ENCODE data around the gene TAF7L. TPM values are rescaled to one million over a fixed set of nuclear protein-coding genes. Genes with fewer than 3 reads are reported as not detected.

The TAF7L gene
- polyA plus RNA-seq, 1 donor from 2014 or later = not detected

DNA sequence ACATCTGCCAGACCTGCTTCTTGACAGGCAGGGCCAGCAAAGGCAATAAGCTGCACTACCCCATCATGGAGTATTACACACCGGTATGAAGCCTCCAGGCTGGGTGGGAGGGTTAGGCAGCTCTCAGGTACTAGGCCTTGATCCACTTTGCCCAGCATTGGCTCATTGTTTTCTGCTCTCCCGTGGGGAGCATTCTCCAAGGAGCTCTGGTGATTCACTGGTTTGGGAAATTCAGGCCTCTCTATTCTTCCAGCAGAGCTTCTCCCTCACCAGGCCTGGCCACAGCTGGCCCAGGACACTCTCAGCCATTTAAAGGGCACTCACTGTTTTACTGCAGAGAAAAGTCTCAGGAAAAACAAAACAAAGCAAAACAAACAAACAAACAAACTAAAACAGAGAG is 38.5 kb downstream of the TAF7L start:
- H3K27ac Mint-ChIP-seq = no peak overlapping the region
- no peak overlapping the region for H3K4me3 Mint-ChIP-seq
- H3K36me3 Mint-ChIP-seq = no peaks in the 10 kb centered on the region
- peaks cover 3% of the 10 kb centered on the region for H3K27me3 Mint-ChIP-seq
- no peaks in the 10 kb centered on the region for H3K9me3 Mint-ChIP-seq
- H3K4me1 Mint-ChIP-seq = no peaks in the 10 kb centered on the region

- H3K27ac Mint-ChIP-seq = no peak overlapping the region
- H3K4me1 Mint-ChIP-seq = peaks cover 0 to 2% (median 0%) of the 10 kb centered on the region in 3 donors
- no peaks in the 10 kb centered on the region for H3K36me3 Mint-ChIP-seq
- no peaks in the 10 kb centered on the region for H3K27me3 Mint-ChIP-seq
- peaks cover 0 to 2% (median 0%) of the 10 kb centered on the region in 3 donors for H3K9me3 Mint-ChIP-seq
- H3K4me3 Mint-ChIP-seq = no peak overlapping the region
Measured at GRCh38 chrX:101241531-101241930, 49.6 kb downstream of the TAF7L start.

- Mint-ChIP-seq H3K4me3 (no peak overlapping the region), H3K9me3 (no peaks in the 10 kb centered on the region), H3K4me1 (peaks cover 0 to 2% (median 0%) of the 10 kb centered on the region in 3 donors), H3K27ac (no peak overlapping the region), H3K36me3 (no peaks in the 10 kb centered on the region), H3K27me3 (no peaks in the 10 kb centered on the region)
Measured at GRCh38 chrX:101237041-101237440, 54.1 kb downstream of the TAF7L start.

GRCh38 chrX:101232316-101232715 is 58.8 kb downstream of the TAF7L start:
- H3K36me3 Mint-ChIP-seq = no peaks in the 10 kb centered on the region
- no peaks in the 10 kb centered on the region for H3K4me1 Mint-ChIP-seq
- no peaks in the 10 kb centered on the region for H3K9me3 Mint-ChIP-seq
- H3K27me3 Mint-ChIP-seq = no peaks in the 10 kb centered on the region
- no peak overlapping the region for H3K27ac Mint-ChIP-seq
- H3K4me3 Mint-ChIP-seq = no peak overlapping the region

GRCh38 chrX:101231080-101231479 is 60.1 kb downstream of the TAF7L start:
- no peaks in the 10 kb centered on the region for H3K9me3 Mint-ChIP-seq
- H3K4me3 Mint-ChIP-seq = no peak overlapping the region
- no peak overlapping the region for H3K27ac Mint-ChIP-seq
- no peaks in the 10 kb centered on the region for H3K36me3 Mint-ChIP-seq
- no peaks in the 10 kb centered on the region for H3K4me1 Mint-ChIP-seq
- H3K27me3 Mint-ChIP-seq = no peaks in the 10 kb centered on the region

DNA sequence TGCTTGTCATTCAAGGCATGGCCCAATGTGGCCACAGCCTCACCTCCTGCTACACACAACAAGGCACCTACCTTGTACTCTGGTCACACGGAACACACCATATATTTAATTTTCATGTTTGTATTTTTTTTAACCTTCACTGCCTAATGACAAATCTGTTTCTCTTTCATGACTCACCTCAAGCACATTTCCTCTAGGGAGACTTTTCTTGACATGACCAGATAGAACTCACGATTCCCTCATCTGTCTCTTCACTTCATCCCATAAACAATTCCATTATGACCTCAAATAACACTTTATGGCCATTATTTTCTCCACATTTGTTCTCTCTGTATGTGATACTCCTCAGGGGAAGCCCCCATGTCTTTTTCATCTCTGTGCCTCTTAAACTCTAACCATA is 60.5 kb downstream of the TAF7L start:
- Mint-ChIP-seq H3K36me3 (no peaks in the 10 kb centered on the region), H3K9me3 (no peaks in the 10 kb centered on the region), H3K27ac (no peak overlapping the region), H3K4me1 (no peaks in the 10 kb centered on the region), H3K27me3 (no peaks in the 10 kb centered on the region), H3K4me3 (no peak overlapping the region)

- Mint-ChIP-seq H3K4me3 (no peak overlapping the region), H3K9me3 (no peaks in the 10 kb centered on the region), H3K27ac (no peak overlapping the region), H3K36me3 (peaks cover 1% of the 10 kb centered on the region), H3K4me1 (no peaks in the 10 kb centered on the region), H3K27me3 (no peaks in the 10 kb centered on the region)
Measured at GRCh38 chrX:101229170-101229569, 62.0 kb downstream of the TAF7L start.

- Mint-ChIP-seq H3K9me3 (no peaks in the 10 kb centered on the region), H3K27me3 (no peaks in the 10 kb centered on the region), H3K4me3 (no peak overlapping the region), H3K27ac (no peak overlapping the region), H3K4me1 (no peaks in the 10 kb centered on the region), H3K36me3 (peaks cover 2% of the 10 kb centered on the region)
Measured at GRCh38 chrX:101223226-101223625, 67.9 kb downstream of the TAF7L start.

DNA sequence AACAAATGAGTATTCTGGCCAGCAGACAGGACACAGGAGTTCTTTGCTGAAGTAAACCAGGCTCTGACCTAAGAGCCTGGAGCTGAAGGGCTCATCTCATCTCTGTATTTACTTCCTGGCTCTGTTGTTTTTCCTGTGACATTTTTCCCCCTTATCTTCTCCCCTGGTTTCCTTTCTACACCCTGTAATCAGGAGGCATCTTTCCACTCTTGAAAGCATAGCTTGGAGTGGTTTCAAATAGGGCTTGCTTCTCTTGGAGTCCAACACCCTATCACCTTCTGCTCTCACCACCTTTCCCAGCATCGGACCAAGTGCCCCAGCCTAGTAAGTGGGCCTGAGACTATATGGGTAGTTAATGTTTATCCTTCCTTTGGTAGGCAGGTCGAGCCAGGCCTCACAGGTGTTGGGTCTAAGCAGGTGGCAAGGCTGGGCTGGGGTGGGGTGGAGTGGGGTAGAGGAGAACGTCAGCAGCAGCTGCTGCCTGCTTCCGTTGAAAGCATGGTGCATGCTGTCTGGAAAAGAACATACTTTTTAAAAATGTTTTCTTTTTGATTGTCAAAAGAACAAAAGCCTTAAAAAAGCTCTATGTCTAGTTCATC is 70.4 kb downstream of the TAF7L start:
- no peaks in the 10 kb centered on the region for H3K27me3 Mint-ChIP-seq
- H3K4me1 Mint-ChIP-seq = no peaks in the 10 kb centered on the region
- no peaks in the 10 kb centered on the region for H3K9me3 Mint-ChIP-seq
- peaks cover 2% of the 10 kb centered on the region for H3K36me3 Mint-ChIP-seq
- no peak overlapping the region for H3K4me3 Mint-ChIP-seq
- H3K27ac Mint-ChIP-seq = no peak overlapping the region

GRCh38 chrX:101219864-101220346 is 71.2 kb downstream of the TAF7L start:
- Mint-ChIP-seq H3K36me3 (peaks cover 2% of the 10 kb centered on the region), H3K4me3 (no peak overlapping the region), H3K4me1 (no peaks in the 10 kb centered on the region), H3K27ac (no peak overlapping the region), H3K27me3 (no peaks in the 10 kb centered on the region), H3K9me3 (no peaks in the 10 kb centered on the region)

DNA sequence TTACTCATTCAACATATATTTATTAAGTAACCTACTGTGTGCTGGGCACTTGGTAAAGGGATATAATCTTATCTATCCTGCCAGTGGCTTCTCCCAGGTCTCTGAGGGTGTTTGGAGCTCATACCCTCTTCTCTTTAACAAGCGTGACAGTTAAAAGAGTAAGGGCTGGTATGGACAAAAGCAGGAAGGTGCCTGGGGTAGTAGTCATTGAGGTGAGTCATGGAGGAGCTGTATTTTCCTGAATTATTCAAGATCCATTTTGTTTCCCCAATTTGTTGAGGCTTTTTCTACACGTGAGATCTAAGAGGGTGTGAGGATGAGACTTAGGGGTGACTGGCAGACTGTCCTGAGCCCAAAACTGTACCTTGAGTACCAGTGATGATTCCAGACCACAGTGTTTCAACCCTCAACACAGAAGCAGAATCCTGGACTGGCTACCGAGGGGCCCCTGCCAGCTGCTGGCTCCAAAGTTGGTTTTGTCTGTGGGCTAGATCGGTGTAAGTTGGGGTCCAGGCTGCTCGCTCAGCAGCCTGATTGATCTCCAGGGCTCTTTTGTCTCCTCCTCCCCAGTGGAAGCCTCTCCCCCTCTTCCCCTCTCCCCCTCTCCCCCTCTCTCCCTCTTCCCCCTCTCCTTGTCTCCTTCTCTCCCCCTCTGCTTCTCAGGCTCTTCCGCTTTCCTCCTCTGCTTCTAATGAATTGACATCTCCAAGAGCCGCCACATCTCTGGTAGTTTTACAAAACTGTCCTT is 71.8 kb downstream of the TAF7L start, which contains the start of gene DRP2:
TSS of gene DRP2 (plus strand) at position 671 of the 748 bp plus-strand sequence. CDS start 11,862 bp downstream, outside the sequence.
- Mint-ChIP-seq H3K36me3 (peaks cover 1% of the 10 kb centered on the region), H3K4me1 (no peaks in the 10 kb centered on the region), H3K9me3 (no peaks in the 10 kb centered on the region), H3K4me3 (no peak within 1 kb of the TSS), H3K27me3 (no peaks in the 10 kb centered on the region), H3K27ac (no peak within 1 kb of the TSS)

Other genes starting within 250 kb of the TAF7L start
- gene TRMT2B, start 239.2 kb downstream of the TAF7L start, polyA plus RNA-seq = 38.9 TPM
- not detected for gene TMEM35A, start 212.5 kb downstream of the TAF7L start, polyA plus RNA-seq
- 0.35 TPM for gene CENPI, start 193.1 kb downstream of the TAF7L start, polyA plus RNA-seq
- not detected for gene DRP2, start 71.5 kb downstream of the TAF7L start, polyA plus RNA-seq
- gene TIMM8A, start 57.4 kb upstream of the TAF7L start, polyA plus RNA-seq = 6.7 TPM
- 113 TPM for gene BTK, start 94.9 kb upstream of the TAF7L start, polyA plus RNA-seq
- gene RPL36A, start 99.7 kb upstream of the TAF7L start, polyA plus RNA-seq = 2,145 TPM
- 17.9 TPM for gene GLA, start 116.6 kb upstream of the TAF7L start, polyA plus RNA-seq
- gene HNRNPH2, start 116.9 kb upstream of the TAF7L start, polyA plus RNA-seq = 74.2 TPM
- not detected for gene ARMCX4, start 194.1 kb upstream of the TAF7L start, polyA plus RNA-seq